Osteoblast (primary cell): Measurements from ENCODE around the gene RALGDS. TPM values are rescaled to one million over a fixed set of nuclear protein-coding genes. Genes with fewer than 3 reads are reported as not detected.

Source experiments
- DNase-seq: peaks from one replicate; pipeline ENCODE4 v3.0.0; 2011; ENCODE audit warnings: low spot score, mixed read lengths; ENCODE audit not compliant: insufficient read length; ENCODE audit errors: missing footprints
- H2AFZ ChIP-seq: 2 replicates; pipeline ENCODE4 v1.6.0; 2011; ENCODE audit warnings: mild to moderate bottlenecking, low read length
- H3K27ac ChIP-seq: 2 replicates; pipeline ENCODE4 v1.5.1; 2011; ENCODE audit warnings: mild to moderate bottlenecking, low read depth, low read length, moderate library complexity
- H3K27me3 ChIP-seq: 2 replicates; pipeline ENCODE4 v1.6.0; 2012; ENCODE audit warnings: mild to moderate bottlenecking, control low read depth, inconsistent platforms, low read length, moderate library complexity; ENCODE audit not compliant: insufficient read depth
- H3K36me3 ChIP-seq: 2 replicates; pipeline ENCODE4 v1.5.1; 2011; ENCODE audit warnings: mild to moderate bottlenecking, low read length, control low read depth, moderate library complexity; ENCODE audit not compliant: insufficient read depth
- H3K4me1 ChIP-seq: 2 replicates; pipeline ENCODE4 v1.5.1; 2011; ENCODE audit warnings: mild to moderate bottlenecking, low read length, control low read depth, moderate library complexity; ENCODE audit not compliant: insufficient read depth
- H3K4me2 ChIP-seq: 2 replicates; pipeline ENCODE4 v1.6.0; 2011; ENCODE audit warnings: mild to moderate bottlenecking, low read length; ENCODE audit not compliant: insufficient read depth
- H3K4me3 ChIP-seq: fragments of 200-600 bp; sonication (generic); 3 replicates; pipeline ENCODE4 v1.5.1; 2012; ENCODE audit warnings: mild to moderate bottlenecking, low read length, inconsistent platforms; ENCODE audit not compliant: insufficient read depth
- H3K79me2 ChIP-seq: 2 replicates; pipeline ENCODE4 v1.6.0; 2012; ENCODE audit warnings: mild to moderate bottlenecking, low read length, control low read depth, inconsistent platforms; ENCODE audit not compliant: insufficient read depth
- H3K9me3 ChIP-seq: 2 replicates; pipeline ENCODE4 v1.5.1; 2011; ENCODE audit warnings: low read depth, low read length, control low read depth
- H4K20me1 ChIP-seq: 2 replicates; pipeline ENCODE4 v1.6.0; 2012; ENCODE audit warnings: mild to moderate bottlenecking, low read length, control low read depth; ENCODE audit not compliant: insufficient read depth
- total RNA-seq: library from RNA; depleted of rRNA; stranded (reverse); fragments of >200 nt; gene quantifications from 2 replicates; pipeline ENCODE4 v1.2.3, GENCODE V29; 2012
- TF ChIP-seq, protein P1 (sequence below): IDR thresholded peaks from 2 replicates; pipeline ENCODE4 v1.5.1; 2011; ENCODE audit warnings: mild to moderate bottlenecking, low read depth, low read length, moderate library complexity; ENCODE audit errors: extremely low read depth

RALGDS gene
- total RNA-seq, 1 donor: 11.2 TPM

DNA sequence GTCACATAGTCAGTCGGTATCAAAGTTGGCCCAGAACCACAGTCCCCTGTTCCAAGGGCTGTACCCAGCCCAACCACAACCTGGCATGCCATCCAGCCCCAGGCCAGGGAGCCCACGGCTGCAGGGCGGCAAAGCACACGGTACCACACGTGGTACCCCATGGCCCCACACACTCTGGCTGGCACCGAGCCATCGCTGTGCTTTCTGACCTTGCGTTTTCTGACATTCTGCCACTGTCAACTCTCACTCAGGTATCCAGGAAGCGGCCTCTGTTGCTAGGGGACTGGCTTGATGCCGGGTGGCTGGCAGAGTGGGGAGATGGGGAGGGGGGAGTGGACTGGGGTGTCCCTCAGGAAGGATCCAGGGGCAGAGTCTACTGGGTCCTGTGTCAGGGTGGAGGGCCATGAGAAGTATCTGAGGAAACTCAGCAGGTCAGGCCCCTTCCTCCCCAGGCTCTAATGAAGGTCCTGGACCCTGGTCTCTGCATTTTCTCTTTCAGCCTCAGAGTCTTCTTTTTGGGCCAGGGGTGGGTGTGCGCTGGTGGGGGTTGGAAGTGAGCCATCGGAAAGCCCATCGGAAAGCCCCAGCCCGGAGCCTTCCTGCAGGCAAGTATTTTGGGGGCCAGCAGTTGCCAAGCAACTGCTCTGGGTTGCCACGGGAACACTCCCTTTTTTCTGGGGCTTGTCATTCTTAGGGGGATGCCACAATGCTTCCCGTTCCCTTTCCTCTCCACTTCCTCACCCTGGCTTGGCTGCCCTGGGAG, 21.0 kb upstream of the RALGDS start:
- TF ChIP-seq, protein P1, sequence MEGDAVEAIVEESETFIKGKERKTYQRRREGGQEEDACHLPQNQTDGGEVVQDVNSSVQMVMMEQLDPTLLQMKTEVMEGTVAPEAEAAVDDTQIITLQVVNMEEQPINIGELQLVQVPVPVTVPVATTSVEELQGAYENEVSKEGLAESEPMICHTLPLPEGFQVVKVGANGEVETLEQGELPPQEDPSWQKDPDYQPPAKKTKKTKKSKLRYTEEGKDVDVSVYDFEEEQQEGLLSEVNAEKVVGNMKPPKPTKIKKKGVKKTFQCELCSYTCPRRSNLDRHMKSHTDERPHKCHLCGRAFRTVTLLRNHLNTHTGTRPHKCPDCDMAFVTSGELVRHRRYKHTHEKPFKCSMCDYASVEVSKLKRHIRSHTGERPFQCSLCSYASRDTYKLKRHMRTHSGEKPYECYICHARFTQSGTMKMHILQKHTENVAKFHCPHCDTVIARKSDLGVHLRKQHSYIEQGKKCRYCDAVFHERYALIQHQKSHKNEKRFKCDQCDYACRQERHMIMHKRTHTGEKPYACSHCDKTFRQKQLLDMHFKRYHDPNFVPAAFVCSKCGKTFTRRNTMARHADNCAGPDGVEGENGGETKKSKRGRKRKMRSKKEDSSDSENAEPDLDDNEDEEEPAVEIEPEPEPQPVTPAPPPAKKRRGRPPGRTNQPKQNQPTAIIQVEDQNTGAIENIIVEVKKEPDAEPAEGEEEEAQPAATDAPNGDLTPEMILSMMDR: no peak
- Histone ChIP-seq H3K4me1 (peaks cover 12% of the 10 kb centered on the region), H3K4me3 (no peak overlapping the region), H3K27me3 (no peaks in the 10 kb centered on the region), H3K36me3 (no peaks in the 10 kb centered on the region), H4K20me1 (peaks cover 64% of the 10 kb centered on the region), H3K27ac (no peak overlapping the region), H3K79me2 (peaks cover 18% of the 10 kb centered on the region), H2AFZ (no peak overlapping the region), H3K4me2 (no peak overlapping the region), H3K9me3 (no peaks in the 10 kb centered on the region)
- DNase-seq: no peak

DNA sequence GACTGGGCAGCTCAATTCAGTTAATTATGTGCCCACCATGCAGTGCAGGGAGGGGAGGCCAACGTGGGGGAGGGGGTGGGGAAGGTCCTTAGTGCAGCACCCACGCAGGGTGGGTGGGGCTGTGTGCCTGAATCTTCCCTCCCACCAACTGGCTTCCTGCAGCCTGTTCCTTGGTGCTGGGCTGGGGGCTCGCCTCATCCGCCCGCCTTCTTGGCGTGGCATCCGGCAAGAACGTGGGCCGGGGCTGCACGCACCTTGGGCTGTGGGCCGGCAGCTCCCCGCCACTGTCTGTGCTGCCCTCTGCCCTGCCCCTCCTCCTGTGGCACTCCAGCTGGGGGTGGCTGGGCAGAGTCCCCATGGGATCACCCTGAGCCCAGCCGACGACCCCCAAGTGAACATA, 19.6 kb upstream of the RALGDS start:
- H4K20me1 ChIP-seq: peaks cover 58% of the 10 kb centered on the region
- H3K79me2 ChIP-seq: peaks cover 18% of the 10 kb centered on the region
- H3K4me3 ChIP-seq: no peak overlapping the region
- no peaks in the 10 kb centered on the region for H3K27me3 ChIP-seq
- DNase-seq: no peak
- H3K9me3 ChIP-seq: no peaks in the 10 kb centered on the region
- H2AFZ ChIP-seq: no peak overlapping the region
- H3K4me1 ChIP-seq: peaks cover 16% of the 10 kb centered on the region
- no peak overlapping the region for H3K27ac ChIP-seq
- H3K36me3 ChIP-seq: no peaks in the 10 kb centered on the region
- TF ChIP-seq, protein P1: no peak
- no peak overlapping the region for H3K4me2 ChIP-seq

DNA sequence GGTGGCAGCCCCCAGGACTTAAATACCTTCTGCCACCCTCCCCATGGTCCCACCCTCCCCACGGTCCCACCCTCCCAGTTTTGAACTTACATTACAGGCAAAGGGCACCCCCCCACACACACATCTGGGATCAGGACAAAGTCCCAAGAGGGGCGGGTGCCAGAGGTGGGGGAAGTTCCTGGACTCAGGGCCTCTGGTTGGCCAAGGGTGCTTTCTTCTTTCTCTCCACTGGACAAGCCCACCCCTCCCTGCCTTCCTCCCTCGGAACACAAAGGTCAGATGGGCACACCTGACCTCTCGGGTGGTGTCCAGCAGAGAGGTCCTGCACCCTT, 19.1 kb upstream of the RALGDS start:
- peaks cover 20% of the 10 kb centered on the region for H3K79me2 ChIP-seq
- peaks cover 56% of the 10 kb centered on the region for H4K20me1 ChIP-seq
- no peaks in the 10 kb centered on the region for H3K36me3 ChIP-seq
- no peak overlapping the region for H2AFZ ChIP-seq
- no peaks in the 10 kb centered on the region for H3K9me3 ChIP-seq
- TF ChIP-seq, protein P1: no peak
- H3K4me1 ChIP-seq: peaks cover 21% of the 10 kb centered on the region
- H3K27ac ChIP-seq: no peak overlapping the region
- H3K4me2 ChIP-seq: no peak overlapping the region
- no peak for DNase-seq
- H3K27me3 ChIP-seq: no peaks in the 10 kb centered on the region
- no peak overlapping the region for H3K4me3 ChIP-seq

DNA sequence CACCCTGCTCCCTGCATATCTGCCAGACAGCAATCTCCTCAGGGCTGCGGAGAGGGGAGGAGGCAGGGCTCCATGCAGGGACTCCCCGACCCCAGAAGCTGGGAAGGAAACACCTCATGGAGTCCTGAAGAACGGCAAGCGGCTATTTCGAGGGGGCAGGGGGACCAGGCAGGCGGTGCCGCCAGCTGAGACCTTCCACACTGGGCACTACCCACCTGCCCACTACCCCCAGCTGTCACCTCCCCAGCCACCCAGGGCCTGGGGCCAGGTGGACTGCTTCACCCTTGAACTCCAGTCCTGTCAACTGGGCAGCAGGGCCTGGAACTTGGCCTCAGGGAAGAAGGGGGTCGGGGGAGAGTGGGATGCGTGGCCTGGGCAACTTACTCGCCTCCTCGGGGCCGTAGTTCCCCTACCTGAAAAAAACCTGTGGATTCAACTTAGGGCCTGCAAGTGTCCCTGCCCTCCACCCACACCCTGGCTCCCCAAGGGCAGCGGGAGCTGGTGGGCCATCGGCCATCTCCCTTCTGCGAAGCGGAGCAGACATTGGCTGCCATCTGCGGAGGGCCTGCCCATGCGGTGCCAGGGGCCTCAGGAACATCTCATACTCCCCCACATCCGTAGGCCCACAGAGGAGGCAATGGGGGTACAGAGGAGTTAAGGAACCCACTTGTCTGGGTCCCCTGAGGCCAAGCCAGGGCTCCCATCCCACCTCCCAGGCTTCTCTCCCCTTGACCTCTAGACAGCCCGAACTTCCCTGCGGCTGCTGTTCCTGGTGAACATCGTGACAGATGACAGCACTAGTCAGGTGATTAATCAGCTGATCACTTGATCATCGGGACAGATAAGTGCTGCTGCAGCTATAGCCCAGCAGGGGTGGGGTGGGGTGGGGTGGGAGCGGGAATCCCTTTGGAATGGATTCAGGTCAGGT, 18.5 kb upstream of the RALGDS start:
- Histone ChIP-seq H3K79me2 (peaks cover 17% of the 10 kb centered on the region), H4K20me1 (peaks cover 56% of the 10 kb centered on the region), H2AFZ (no peak overlapping the region), H3K4me2 (no peak overlapping the region), H3K27me3 (no peaks in the 10 kb centered on the region), H3K36me3 (no peaks in the 10 kb centered on the region), H3K27ac (no peak overlapping the region), H3K4me1 (peaks cover 21% of the 10 kb centered on the region), H3K9me3 (no peaks in the 10 kb centered on the region), H3K4me3 (no peak overlapping the region)
- TF ChIP-seq, protein P1: no peak
- DNase-seq: no peak
